ENCODE data around the gene ERBIN. TPM values are rescaled to one million over a fixed set of nuclear protein-coding genes. Genes with fewer than 3 reads are reported as not detected.

Gene ERBIN
- total and polyA plus RNA-seq, 9 of the 15 experiments (the other 6 are each of a cell fraction or from before 2014, with no cell fraction given) = 11.9 to 72.8 (median 41.7) TPM

DNA sequence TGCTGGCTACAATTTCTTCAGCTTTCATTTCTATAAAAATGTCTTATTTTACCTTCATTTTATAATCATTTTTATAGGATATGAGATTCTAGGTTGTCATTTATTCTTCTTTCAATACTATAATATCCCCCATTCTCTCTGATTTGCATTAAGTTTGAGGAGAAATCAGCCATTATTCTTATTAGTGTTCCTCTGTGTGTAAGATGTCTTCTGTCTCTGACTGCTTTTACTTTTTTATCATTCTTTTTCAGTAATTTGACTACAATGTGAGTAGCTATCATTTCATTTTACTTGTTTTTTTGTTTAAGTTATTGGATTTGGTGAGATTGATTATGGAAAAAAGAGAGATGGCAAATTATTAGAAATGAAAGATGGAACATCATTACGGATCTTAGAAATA, 204.1 kb downstream of the ERBIN start (continued):
- no peak for TF ChIP-seq SRSF7 (optimal IDR thresholded peaks at IDR 0.05; ENCODE audit: low read depth, low read length)
- TF ChIP-seq, protein P1, sequence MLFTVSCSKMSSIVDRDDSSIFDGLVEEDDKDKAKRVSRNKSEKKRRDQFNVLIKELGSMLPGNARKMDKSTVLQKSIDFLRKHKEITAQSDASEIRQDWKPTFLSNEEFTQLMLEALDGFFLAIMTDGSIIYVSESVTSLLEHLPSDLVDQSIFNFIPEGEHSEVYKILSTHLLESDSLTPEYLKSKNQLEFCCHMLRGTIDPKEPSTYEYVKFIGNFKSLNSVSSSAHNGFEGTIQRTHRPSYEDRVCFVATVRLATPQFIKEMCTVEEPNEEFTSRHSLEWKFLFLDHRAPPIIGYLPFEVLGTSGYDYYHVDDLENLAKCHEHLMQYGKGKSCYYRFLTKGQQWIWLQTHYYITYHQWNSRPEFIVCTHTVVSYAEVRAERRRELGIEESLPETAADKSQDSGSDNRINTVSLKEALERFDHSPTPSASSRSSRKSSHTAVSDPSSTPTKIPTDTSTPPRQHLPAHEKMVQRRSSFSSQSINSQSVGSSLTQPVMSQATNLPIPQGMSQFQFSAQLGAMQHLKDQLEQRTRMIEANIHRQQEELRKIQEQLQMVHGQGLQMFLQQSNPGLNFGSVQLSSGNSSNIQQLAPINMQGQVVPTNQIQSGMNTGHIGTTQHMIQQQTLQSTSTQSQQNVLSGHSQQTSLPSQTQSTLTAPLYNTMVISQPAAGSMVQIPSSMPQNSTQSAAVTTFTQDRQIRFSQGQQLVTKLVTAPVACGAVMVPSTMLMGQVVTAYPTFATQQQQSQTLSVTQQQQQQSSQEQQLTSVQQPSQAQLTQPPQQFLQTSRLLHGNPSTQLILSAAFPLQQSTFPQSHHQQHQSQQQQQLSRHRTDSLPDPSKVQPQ (CRISPR knock-in tag; IDR thresholded peaks at IDR 0.05; ENCODE audit: borderline replicate concordance) = no peak
- TF ChIP-seq C11orf30 (IDR thresholded peaks at IDR 0.05; ENCODE audit: low read depth) = no peak
- TF ChIP-seq CXXC5 (CRISPR knock-in tag; IDR thresholded peaks at IDR 0.05) = no peak

Small RNAs within 50 kb of the gene (small RNA-seq; reads per million reads assigned to genes)
- not detected for gene RF00598

Other genes with a start within 250 kb of the ERBIN start
- gene SGTB, start 204.5 kb upstream of the ERBIN start, total RNA-seq (2014; rRNA removed) = 3.2 and 4.0 TPM in 2 replicates
- gene SGTB, start 204.5 kb upstream of the ERBIN start, total RNA-seq (2014; rRNA removed; fragmentation: Illumina TruSeq; extraction: Trizol) = 8.1 and 9.5 TPM in 2 replicates
- gene SGTB, start 204.5 kb upstream of the ERBIN start, total RNA-seq (2015; rRNA removed; fragmentation: Illumina TruSeq; extraction: Trizol) = 4.4 and 4.8 TPM in 2 replicates
- 7.8 and 8.4 TPM in 2 replicates for gene SGTB, start 204.5 kb upstream of the ERBIN start, total RNA-seq (2021)
- gene SGTB, start 204.5 kb upstream of the ERBIN start, polyA plus RNA-seq (2011; rRNA removed) = 6.3 and 7.7 TPM in 2 replicates
- 5.5 and 6.3 TPM in 2 replicates for gene SGTB, start 204.5 kb upstream of the ERBIN start, polyA plus RNA-seq (2014; fragmentation: Illumina TruSeq; extraction: Trizol)
- gene SGTB, start 204.5 kb upstream of the ERBIN start, polyA plus RNA-seq (2014; fragmentation: Nextera tagmentation; extraction: Ambion mirVana) = 1 to 10 TPM; 1.3 to 1.8 TPM
- gene SGTB, start 204.5 kb upstream of the ERBIN start, polyA plus RNA-seq (2014; rRNA removed) = 2.6 and 4.1 TPM in 2 replicates
- gene NLN, start 204.4 kb upstream of the ERBIN start, total RNA-seq (2014; rRNA removed) = 21.8 and 22.6 TPM in 2 replicates
- gene NLN, start 204.4 kb upstream of the ERBIN start, total RNA-seq (2014; rRNA removed; fragmentation: Illumina TruSeq; extraction: Trizol) = 35.7 and 39.0 TPM in 2 replicates
- gene NLN, start 204.4 kb upstream of the ERBIN start, total RNA-seq (2015; rRNA removed; fragmentation: Illumina TruSeq; extraction: Trizol) = 27.3 and 28.8 TPM in 2 replicates
- gene NLN, start 204.4 kb upstream of the ERBIN start, total RNA-seq (2021) = 45.2 and 45.4 TPM in 2 replicates
- 27.5 and 35.7 TPM in 2 replicates for gene NLN, start 204.4 kb upstream of the ERBIN start, polyA plus RNA-seq (2011; rRNA removed)
- gene NLN, start 204.4 kb upstream of the ERBIN start, polyA plus RNA-seq (2014; fragmentation: Illumina TruSeq; extraction: Trizol) = 33.1 and 36.7 TPM in 2 replicates
- 1 to 10 TPM; 6.9 to 7.4 TPM for gene NLN, start 204.4 kb upstream of the ERBIN start, polyA plus RNA-seq (2014; fragmentation: Nextera tagmentation; extraction: Ambion mirVana)
- gene NLN, start 204.4 kb upstream of the ERBIN start, polyA plus RNA-seq (2014; rRNA removed) = 23.0 and 24.6 TPM in 2 replicates
- gene SREK1, start 217.7 kb downstream of the ERBIN start, total RNA-seq (2014; rRNA removed) = 128 and 129 TPM in 2 replicates
- gene SREK1, start 217.7 kb downstream of the ERBIN start, total RNA-seq (2014; rRNA removed; fragmentation: Illumina TruSeq; extraction: Trizol) = 99.3 and 108 TPM in 2 replicates
- 96.1 and 103 TPM in 2 replicates for gene SREK1, start 217.7 kb downstream of the ERBIN start, total RNA-seq (2015; rRNA removed; fragmentation: Illumina TruSeq; extraction: Trizol)
- gene SREK1, start 217.7 kb downstream of the ERBIN start, total RNA-seq (2021) = 66.6 and 67.0 TPM in 2 replicates
- gene SREK1, start 217.7 kb downstream of the ERBIN start, polyA plus RNA-seq (2011; rRNA removed) = 84.9 and 88.0 TPM in 2 replicates
- 65.8 and 81.9 TPM in 2 replicates for gene SREK1, start 217.7 kb downstream of the ERBIN start, polyA plus RNA-seq (2014; fragmentation: Illumina TruSeq; extraction: Trizol)
- gene SREK1, start 217.7 kb downstream of the ERBIN start, polyA plus RNA-seq (2014; fragmentation: Nextera tagmentation; extraction: Ambion mirVana) = 10 to 100 TPM; 40.8 to 47.0 TPM
- 58.8 and 63.4 TPM in 2 replicates for gene SREK1, start 217.7 kb downstream of the ERBIN start, polyA plus RNA-seq (2014; rRNA removed)

Data from K562 (cell line).